ENCODE measurements around the gene IMPG2.

DNA sequence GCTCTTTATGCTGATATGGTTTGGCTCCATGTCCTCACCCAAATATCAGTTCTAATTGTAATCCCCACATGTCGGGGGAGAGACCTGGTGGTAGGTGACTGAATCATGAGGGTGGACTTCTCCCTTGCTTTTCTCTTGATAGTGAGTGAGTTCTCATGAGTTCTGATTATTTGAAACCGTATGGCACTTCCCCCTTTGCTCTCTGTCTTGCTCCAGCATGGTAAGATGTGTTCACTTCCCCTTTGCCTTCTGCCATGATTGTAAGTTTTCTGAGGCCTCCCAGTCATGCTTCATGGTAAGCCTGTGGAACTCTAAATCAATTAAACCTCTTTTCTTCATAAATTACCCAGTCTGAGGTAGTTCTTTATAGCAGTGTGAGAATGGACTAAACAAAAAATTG is 107.6 kb downstream of the IMPG2 start:
- TF ChIP-seq, protein P1, sequence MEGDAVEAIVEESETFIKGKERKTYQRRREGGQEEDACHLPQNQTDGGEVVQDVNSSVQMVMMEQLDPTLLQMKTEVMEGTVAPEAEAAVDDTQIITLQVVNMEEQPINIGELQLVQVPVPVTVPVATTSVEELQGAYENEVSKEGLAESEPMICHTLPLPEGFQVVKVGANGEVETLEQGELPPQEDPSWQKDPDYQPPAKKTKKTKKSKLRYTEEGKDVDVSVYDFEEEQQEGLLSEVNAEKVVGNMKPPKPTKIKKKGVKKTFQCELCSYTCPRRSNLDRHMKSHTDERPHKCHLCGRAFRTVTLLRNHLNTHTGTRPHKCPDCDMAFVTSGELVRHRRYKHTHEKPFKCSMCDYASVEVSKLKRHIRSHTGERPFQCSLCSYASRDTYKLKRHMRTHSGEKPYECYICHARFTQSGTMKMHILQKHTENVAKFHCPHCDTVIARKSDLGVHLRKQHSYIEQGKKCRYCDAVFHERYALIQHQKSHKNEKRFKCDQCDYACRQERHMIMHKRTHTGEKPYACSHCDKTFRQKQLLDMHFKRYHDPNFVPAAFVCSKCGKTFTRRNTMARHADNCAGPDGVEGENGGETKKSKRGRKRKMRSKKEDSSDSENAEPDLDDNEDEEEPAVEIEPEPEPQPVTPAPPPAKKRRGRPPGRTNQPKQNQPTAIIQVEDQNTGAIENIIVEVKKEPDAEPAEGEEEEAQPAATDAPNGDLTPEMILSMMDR (IDR thresholded peaks at IDR 0.05; ENCODE audit: low read length), result no peak
- no peak for TF ChIP-seq EZH2phosphoT487 (IDR thresholded peaks at IDR 0.05; ENCODE audit: low read length)
